Stimulated activated CD4-positive, alpha-beta T cell treated with anti-CD3 and anti-CD28 coated beads, Interleukin-15, amount 100 ng/mL, for 1 hour (primary cell): ENCODE results near the gene SPON1.
A peak's percentile ranks its signal among the peaks of the same experiment; 100 is the strongest.

Source experiments
- DNase-seq, 2 donors: peaks; one replicate each; pipeline ENCODE4 v3.0.0-alpha.2; 2020; ENCODE audit warnings: low read depth in 1 of 2, low spot score in 1 of 2

SPON1 gene

GRCh38 chr11:13942971-13943381 lies 19.5 kb upstream of the SPON1 start:
- DNase-seq, result no peak

- DNase-seq, result no peak
These were observed 18.5 kb upstream of the SPON1 start for GRCh38 chr11:13944016-13944415.

GRCh38 chr11:13944911-13945425 lies 17.6 kb upstream of the SPON1 start:
- DNase-seq, result no peak

GRCh38 chr11:13947379-13947778 lies 15.1 kb upstream of the SPON1 start:
- no peak for DNase-seq

GRCh38 chr11:13949876-13950275 lies 12.6 kb upstream of the SPON1 start:
- DNase-seq, result no peak

- DNase-seq, result no peak
These were observed 10.3 kb upstream of the SPON1 start for GRCh38 chr11:13952221-13952620.

- DNase-seq, result no peak
These were observed 9.9 kb upstream of the SPON1 start for GRCh38 chr11:13952668-13953067.

GRCh38 chr11:13954591-13954990 lies 7.9 kb upstream of the SPON1 start:
- DNase-seq, result no peak

- peak; percentile 10 to 19 for DNase-seq
These were observed 6.5 kb upstream of the SPON1 start for GRCh38 chr11:13955971-13956421.

GRCh38 chr11:13956988-13957387 lies 5.5 kb upstream of the SPON1 start:
- DNase-seq, result no peak

GRCh38 chr11:13958641-13959400 lies 3.7 kb upstream of the SPON1 start:
- no peak for DNase-seq

- DNase-seq, result no peak
These were observed 343 bp upstream of the SPON1 start for GRCh38 chr11:13962198-13962561.

- no peak for DNase-seq
These were observed 836 bp downstream of the SPON1 start for GRCh38 chr11:13963169-13963948.

GRCh38 chr11:13963949-13964770 lies 1.6 kb downstream of the SPON1 start:
- no peak for DNase-seq

- no peak for DNase-seq
These were observed 2.2 kb downstream of the SPON1 start for GRCh38 chr11:13964771-13965074.

- DNase-seq, result no peak
These were observed 2.8 kb downstream of the SPON1 start for GRCh38 chr11:13965337-13965736.

- no peak for DNase-seq
These were observed 3.5 kb downstream of the SPON1 start for GRCh38 chr11:13966013-13966412.

- no peak for DNase-seq
These were observed 4.0 kb downstream of the SPON1 start for GRCh38 chr11:13966486-13966885.

GRCh38 chr11:13970986-13971385 lies 8.5 kb downstream of the SPON1 start:
- no peak for DNase-seq

GRCh38 chr11:13972043-13972910 lies 9.8 kb downstream of the SPON1 start:
- DNase-seq, result no peak

- no peak for DNase-seq
These were observed 10.4 kb downstream of the SPON1 start for GRCh38 chr11:13972944-13973343.
